ENCODE results near the gene N4BP2. TPM values are rescaled to one million over a fixed set of nuclear protein-coding genes. Genes with fewer than 3 reads are reported as not detected.

The N4BP2 gene
- polyA plus RNA-seq, 1 of the 3 experiments (the other 2 are of a cell fraction) = 1.2 TPM

DNA sequence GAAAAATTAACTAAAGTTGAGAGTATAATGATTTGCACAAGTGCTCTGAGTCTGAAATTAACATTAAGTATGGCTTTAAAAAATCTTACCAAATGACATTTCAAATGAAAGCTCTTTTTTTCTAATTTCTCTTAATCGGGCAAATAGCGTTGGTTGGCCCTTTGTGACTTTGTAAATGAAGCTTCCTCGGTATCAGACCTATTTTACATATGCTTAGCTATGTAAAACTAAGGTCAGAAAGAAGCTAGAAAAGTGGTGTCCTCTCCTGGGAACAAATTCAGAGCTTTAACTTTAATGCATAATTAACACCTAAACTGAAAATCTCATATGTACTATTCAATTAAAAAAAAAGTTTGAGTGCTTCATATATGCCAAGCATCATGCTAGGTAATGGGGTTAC, 62.7 kb downstream of the N4BP2 start:
- no peaks in the 10 kb centered on the region for H3K27me3 ChIP-seq (ENCODE audit: insufficient read depth)
- H4K20me1 ChIP-seq (ENCODE audit: insufficient read depth) = no peaks in the 10 kb centered on the region
- peaks cover 27% of the 10 kb centered on the region for H3F3A ChIP-seq (replicated peaks; ENCODE audit: insufficient read depth)
- ChIA-PET CTCF (interaction anchor here (0.9 to 1.1 kb wide), 2 partner anchors 30 to 63 kb away, joined by 3 read pairs; partner anchors contain the start of gene N4BP2), POLR2A (no interaction called here)
- no peak for DNase-seq
- TF ChIP-seq YY1 (IDR thresholded peaks at IDR 0.05; ENCODE audit: low read depth) (no peak), RXRA (IDR thresholded peaks at IDR 0.05; ENCODE audit: borderline replicate concordance, low read depth) (no peak), SIN3A (IDR thresholded peaks at IDR 0.05; ENCODE audit: borderline replicate concordance, low read depth, low read length) (no peak), CHD2 (IDR thresholded peaks at IDR 0.05; ENCODE audit: low read length, partially characterized antibody) (no peak), RFX5 (IDR thresholded peaks at IDR 0.05; ENCODE audit: low read length) (no peak), GABPA (IDR thresholded peaks at IDR 0.05; ENCODE audit: low read depth) (no peak), FOSL2 (IDR thresholded peaks at IDR 0.05; ENCODE audit: borderline replicate concordance, low read depth) (no peak), JUND (IDR thresholded peaks at IDR 0.05) (no peak), RAD21 (IDR thresholded peaks at IDR 0.05; ENCODE audit: low read length) (no peak), TAF1 (IDR thresholded peaks at IDR 0.05; ENCODE audit: borderline replicate concordance, low read depth, low read length) (no peak)
- TF ChIP-seq, protein P1, sequence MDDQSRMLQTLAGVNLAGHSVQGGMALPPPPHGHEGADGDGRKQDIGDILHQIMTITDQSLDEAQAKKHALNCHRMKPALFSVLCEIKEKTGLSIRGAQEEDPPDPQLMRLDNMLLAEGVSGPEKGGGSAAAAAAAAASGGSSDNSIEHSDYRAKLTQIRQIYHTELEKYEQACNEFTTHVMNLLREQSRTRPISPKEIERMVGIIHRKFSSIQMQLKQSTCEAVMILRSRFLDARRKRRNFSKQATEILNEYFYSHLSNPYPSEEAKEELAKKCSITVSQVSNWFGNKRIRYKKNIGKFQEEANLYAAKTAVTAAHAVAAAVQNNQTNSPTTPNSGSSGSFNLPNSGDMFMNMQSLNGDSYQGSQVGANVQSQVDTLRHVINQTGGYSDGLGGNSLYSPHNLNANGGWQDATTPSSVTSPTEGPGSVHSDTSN (IDR thresholded peaks at IDR 0.05) = no peak
- TF ChIP-seq, protein P2, sequence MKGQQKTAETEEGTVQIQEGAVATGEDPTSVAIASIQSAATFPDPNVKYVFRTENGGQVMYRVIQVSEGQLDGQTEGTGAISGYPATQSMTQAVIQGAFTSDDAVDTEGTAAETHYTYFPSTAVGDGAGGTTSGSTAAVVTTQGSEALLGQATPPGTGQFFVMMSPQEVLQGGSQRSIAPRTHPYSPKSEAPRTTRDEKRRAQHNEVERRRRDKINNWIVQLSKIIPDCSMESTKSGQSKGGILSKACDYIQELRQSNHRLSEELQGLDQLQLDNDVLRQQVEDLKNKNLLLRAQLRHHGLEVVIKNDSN (IDR thresholded peaks at IDR 0.05; ENCODE audit: borderline replicate concordance, low read depth) = no peak
- TF ChIP-seq, protein P3, sequence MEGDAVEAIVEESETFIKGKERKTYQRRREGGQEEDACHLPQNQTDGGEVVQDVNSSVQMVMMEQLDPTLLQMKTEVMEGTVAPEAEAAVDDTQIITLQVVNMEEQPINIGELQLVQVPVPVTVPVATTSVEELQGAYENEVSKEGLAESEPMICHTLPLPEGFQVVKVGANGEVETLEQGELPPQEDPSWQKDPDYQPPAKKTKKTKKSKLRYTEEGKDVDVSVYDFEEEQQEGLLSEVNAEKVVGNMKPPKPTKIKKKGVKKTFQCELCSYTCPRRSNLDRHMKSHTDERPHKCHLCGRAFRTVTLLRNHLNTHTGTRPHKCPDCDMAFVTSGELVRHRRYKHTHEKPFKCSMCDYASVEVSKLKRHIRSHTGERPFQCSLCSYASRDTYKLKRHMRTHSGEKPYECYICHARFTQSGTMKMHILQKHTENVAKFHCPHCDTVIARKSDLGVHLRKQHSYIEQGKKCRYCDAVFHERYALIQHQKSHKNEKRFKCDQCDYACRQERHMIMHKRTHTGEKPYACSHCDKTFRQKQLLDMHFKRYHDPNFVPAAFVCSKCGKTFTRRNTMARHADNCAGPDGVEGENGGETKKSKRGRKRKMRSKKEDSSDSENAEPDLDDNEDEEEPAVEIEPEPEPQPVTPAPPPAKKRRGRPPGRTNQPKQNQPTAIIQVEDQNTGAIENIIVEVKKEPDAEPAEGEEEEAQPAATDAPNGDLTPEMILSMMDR (IDR thresholded peaks at IDR 0.05) = no peak
- H3K9me3 ChIP-seq = no peaks in the 10 kb centered on the region
- H2AFZ ChIP-seq (ENCODE audit: low read depth) = no peak overlapping the region
- peaks cover 0 to 19% of the 10 kb centered on the region in 2 experiments; a peak in 3 of 4 replicates for H3K4me1 ChIP-seq (ENCODE audit: control insufficient read depth in 1 of 2, insufficient read depth in 2 of 2, low read depth in 1 of 2, low read length in 1 of 2)
- no peak overlapping the region for H3K27ac ChIP-seq (ENCODE audit: low read depth in 2 of 2, low read length in 1 of 2)
- H3K4me2 ChIP-seq = no peak overlapping the region
- H3K9ac ChIP-seq = no peak overlapping the region
- no peak overlapping the region for H3K4me3 ChIP-seq (ENCODE audit: low read depth in 2 of 2, low read length in 1 of 2)
- H3K79me2 ChIP-seq (ENCODE audit: insufficient read depth) = no peaks in the 10 kb centered on the region
- no peaks in the 10 kb centered on the region for H3K9me2 ChIP-seq
- WGBS (ENCODE audit: low lambda C conversion rate) = 94% methylated on average over 3 of the region's 3 CpGs
- peaks cover 15 to 16% of the 10 kb centered on the region in 2 experiments for H3K36me3 ChIP-seq (replicated peaks in 1 of 2; ENCODE audit: control insufficient read depth in 1 of 2, insufficient read depth in 2 of 2, low read length in 1 of 2)

DNA sequence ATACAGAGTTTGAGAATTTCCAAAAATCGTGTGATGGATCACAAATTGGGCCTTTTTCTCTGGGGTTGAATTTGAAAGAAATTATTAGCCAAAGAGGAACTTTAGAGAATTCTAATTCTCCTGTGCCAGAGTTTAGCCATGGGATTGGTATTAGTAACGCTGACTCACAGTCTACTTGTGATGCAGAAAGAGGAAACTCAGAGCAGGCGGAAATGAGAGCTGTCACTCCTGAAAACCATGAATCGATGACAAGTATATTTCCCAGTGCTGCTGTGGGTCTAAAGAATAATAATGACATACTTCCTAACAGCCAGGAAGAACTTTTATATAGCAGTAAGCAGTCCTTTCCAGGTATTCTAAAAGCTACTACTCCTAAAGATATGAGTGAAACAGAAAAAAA, 64.9 kb downstream of the N4BP2 start:
- no peaks in the 10 kb centered on the region for H4K20me1 ChIP-seq (ENCODE audit: insufficient read depth)
- peak overlapping the region in 1 of 2 experiments; percentile 4; a peak in 1 of 4 replicates for H3K4me3 ChIP-seq (ENCODE audit: low read depth in 2 of 2, low read length in 1 of 2)
- 12% methylated on average over 4 of the region's 4 CpGs for WGBS (ENCODE audit: low lambda C conversion rate)
- ChIA-PET CTCF (interaction anchor here (1.2 kb wide), 1 partner anchor 11 kb away, joined by 3 read pairs; no protein-coding TSS in a partner anchor), POLR2A (no interaction called here)
- DNase-seq = no peak
- H3K27me3 ChIP-seq (ENCODE audit: insufficient read depth) = no peaks in the 10 kb centered on the region
- H3K9ac ChIP-seq = peak overlapping the region; percentile 36; the same call in 1 of the 2 replicates
- H3K36me3 ChIP-seq (replicated peaks in 1 of 2; ENCODE audit: control insufficient read depth in 1 of 2, insufficient read depth in 2 of 2, low read length in 1 of 2) = peaks cover 15 to 16% of the 10 kb centered on the region in 2 experiments
- H3K9me2 ChIP-seq = no peaks in the 10 kb centered on the region
- H3F3A ChIP-seq (replicated peaks; ENCODE audit: insufficient read depth) = peaks cover 27% of the 10 kb centered on the region
- H2AFZ ChIP-seq (ENCODE audit: low read depth) = peak overlapping the region; percentile 73; the same call in 1 of the 2 replicates
- no peaks in the 10 kb centered on the region for H3K9me3 ChIP-seq
- no peaks in the 10 kb centered on the region for H3K79me2 ChIP-seq (ENCODE audit: insufficient read depth)
- H3K4me1 ChIP-seq (ENCODE audit: control insufficient read depth in 1 of 2, insufficient read depth in 2 of 2, low read depth in 1 of 2, low read length in 1 of 2) = peaks cover 0 to 19% of the 10 kb centered on the region in 2 experiments; a peak in 3 of 4 replicates
- peak overlapping the region; percentile 54; the same call in 1 of the 2 replicates for H3K4me2 ChIP-seq
- peak overlapping the region; percentile 39 to 93 for H3K27ac ChIP-seq (ENCODE audit: low read depth in 2 of 2, low read length in 1 of 2)
- no peak for TF ChIP-seq SMC3 (IDR thresholded peaks at IDR 0.05; ENCODE audit: low read depth, low read length)
- peak; percentile 34; the same call in 1 of the 2 replicates for TF ChIP-seq ELF1 (IDR thresholded peaks at IDR 0.05)
- no peak for TF ChIP-seq TEAD4 (IDR thresholded peaks at IDR 0.05; ENCODE audit: borderline replicate concordance, insufficient read depth)
- TF ChIP-seq, protein P4, sequence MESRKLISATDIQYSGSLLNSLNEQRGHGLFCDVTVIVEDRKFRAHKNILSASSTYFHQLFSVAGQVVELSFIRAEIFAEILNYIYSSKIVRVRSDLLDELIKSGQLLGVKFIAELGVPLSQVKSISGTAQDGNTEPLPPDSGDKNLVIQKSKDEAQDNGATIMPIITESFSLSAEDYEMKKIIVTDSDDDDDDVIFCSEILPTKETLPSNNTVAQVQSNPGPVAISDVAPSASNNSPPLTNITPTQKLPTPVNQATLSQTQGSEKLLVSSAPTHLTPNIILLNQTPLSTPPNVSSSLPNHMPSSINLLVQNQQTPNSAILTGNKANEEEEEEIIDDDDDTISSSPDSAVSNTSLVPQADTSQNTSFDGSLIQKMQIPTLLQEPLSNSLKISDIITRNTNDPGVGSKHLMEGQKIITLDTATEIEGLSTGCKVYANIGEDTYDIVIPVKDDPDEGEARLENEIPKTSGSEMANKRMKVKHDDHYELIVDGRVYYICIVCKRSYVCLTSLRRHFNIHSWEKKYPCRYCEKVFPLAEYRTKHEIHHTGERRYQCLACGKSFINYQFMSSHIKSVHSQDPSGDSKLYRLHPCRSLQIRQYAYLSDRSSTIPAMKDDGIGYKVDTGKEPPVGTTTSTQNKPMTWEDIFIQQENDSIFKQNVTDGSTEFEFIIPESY (IDR thresholded peaks at IDR 0.05; ENCODE audit: borderline replicate concordance, low read depth) = peak; percentile 20; the same call in 1 of the 2 replicates
- no peak for TF ChIP-seq FOXJ3 (CRISPR knock-in tag; IDR thresholded peaks at IDR 0.05)
- TF ChIP-seq, protein P1 (IDR thresholded peaks at IDR 0.05) = peak; percentile 96
- no peak for TF ChIP-seq GABPA (IDR thresholded peaks at IDR 0.05; ENCODE audit: low read depth)
- peak; percentile 77 for TF ChIP-seq TCF12 (IDR thresholded peaks at IDR 0.05)
- TF ChIP-seq RXRA (IDR thresholded peaks at IDR 0.05; ENCODE audit: borderline replicate concordance, low read depth) = no peak
- no peak for TF ChIP-seq MEF2A (IDR thresholded peaks at IDR 0.05; ENCODE audit: borderline replicate concordance, low read depth)

All from SK-N-SH (cell line).